Stimulated activated CD8-positive, alpha-beta memory T cell treated with anti-CD3 and anti-CD28 coated beads, Interleukin-12 subunit alpha, Interleukin-12 subunit beta, amount 100 ng/mL, for 4 hours (primary cell): ENCODE data around the gene SEL1L2.

Experiments
- DNase-seq: peaks from one replicate; pipeline ENCODE4 v3.0.0-alpha.2; 2020; ENCODE audit warnings: low read depth

Gene SEL1L2

GRCh38 chr20:13813910-13814309, 176.5 kb downstream of the SEL1L2 start:
- DNase-seq: no peak

GRCh38 chr20:13810446-13810845, 180.0 kb downstream of the SEL1L2 start:
- DNase-seq: no peak

GRCh38 chr20:13809855-13810254, 180.6 kb downstream of the SEL1L2 start:
- DNase-seq: no peak

GRCh38 chr20:13809373-13809772, 181.0 kb downstream of the SEL1L2 start:
- DNase-seq: no peak

DNA sequence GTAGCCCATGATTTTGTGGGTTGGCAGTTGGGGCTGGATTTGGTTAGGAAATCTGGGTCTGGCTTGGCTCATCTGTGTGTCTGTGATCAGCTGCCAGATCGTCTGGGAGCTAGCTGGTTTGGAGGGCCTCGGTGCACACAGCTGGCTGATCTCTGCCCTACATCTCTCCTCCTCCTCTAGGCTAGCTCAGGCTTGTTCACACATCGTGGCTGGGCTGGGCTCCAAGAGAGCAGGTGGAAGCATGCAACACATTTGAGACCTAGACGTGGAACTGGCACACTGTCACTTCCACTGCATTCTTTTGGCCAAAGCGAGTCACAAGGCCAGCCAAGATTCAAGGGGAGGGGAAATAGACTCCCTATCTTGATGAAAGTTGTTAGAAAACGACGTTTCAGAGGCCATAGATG, 189.7 kb downstream of the SEL1L2 start:
- no peak for DNase-seq

DNA sequence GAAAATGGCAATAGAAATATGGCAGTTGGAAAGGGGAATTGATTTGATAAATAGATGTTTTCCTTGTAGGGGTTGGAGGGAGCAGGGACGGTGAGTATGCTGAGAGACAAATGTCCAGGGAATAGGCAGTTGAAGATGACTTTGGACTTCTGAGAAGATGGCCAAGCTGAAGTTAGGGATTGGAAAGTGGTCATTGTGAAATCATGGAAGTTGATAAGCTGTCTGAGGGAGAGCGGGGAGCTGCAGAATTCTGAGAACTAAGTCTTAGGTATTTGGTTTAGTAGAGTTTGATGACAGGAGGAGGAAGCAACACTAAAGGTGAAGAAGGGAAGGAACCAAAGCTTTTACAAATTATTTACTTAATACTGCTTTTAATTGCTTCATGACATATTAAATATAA, 190.4 kb downstream of the SEL1L2 start:
- no peak for DNase-seq
